GM21528 (cell line): Measurements from ENCODE around the gene CUL3.
"Not testable (repeated sequence)": the region's sequence is repeated elsewhere in the genome, so short reads cannot be mapped to it uniquely, and the experiment has no call there.

Experiments
- ATAC-seq: cut with Tn5 transposase; IDR thresholded peaks from one replicate; pipeline ENCODE4 v1.9.1; 2021; ENCODE audit warnings: mild to moderate bottlenecking, moderate library complexity; ENCODE audit not compliant: unreplicated experiment, low FRiP score

The CUL3 gene

GRCh38 chr2:224546926-224547325, 38.2 kb downstream of the CUL3 start:
- no peak for ATAC-seq

DNA sequence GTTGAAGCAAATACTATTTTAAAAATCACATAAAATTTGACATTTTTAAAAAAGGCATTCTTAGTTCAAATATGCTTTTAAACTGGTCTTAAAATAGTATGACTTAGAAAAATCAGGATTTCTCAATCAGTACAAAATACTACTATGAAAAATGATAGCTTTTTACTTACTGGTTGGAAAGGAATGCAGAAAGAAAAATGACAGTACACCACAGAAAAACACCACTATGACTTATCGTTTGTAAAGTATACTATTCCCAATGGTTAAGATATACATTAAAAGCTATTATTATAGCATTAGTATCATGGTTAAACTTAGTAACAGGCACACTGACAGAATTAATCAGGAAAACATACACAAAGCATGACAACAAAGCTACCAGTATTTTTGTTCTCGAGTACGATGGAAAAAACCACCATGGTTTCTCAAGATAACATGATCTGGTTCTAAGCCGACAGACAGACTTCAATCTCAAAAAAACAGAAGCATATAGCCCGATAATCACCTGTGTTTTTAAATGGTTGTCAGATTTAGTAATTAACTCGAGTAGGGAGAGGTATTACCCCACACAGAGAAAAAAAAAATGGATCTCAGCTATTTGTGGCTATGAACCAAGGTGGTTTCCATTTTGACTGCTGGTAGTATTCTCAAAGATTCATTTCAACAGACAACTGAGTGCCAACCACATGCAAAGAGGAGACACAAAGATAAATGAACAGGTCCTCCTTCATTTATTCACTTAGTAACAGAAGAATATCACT, 39.1 kb downstream of the CUL3 start:
- ATAC-seq = no peak

DNA sequence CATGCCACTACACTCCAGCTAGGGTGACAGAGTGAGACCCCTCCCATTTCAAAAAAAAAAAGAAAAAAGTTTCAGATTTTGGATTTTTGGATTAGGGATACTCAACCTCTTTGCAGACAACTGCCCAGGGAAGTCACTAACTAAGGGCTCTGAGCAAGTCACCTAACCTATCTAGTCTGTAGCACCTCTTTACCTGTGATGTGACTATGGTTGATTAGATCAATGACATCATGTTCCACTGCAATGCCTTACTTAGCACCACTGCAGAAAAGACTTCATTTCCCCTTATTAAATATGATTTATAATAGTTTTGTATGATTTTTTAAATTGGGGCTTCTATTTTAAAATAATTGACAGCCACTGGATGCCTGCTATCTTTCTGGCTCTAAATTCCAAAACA, 41.2 kb downstream of the CUL3 start:
- no peak for ATAC-seq

GRCh38 chr2:224538561-224539138, 46.5 kb downstream of the CUL3 start:
- ATAC-seq = no peak

DNA sequence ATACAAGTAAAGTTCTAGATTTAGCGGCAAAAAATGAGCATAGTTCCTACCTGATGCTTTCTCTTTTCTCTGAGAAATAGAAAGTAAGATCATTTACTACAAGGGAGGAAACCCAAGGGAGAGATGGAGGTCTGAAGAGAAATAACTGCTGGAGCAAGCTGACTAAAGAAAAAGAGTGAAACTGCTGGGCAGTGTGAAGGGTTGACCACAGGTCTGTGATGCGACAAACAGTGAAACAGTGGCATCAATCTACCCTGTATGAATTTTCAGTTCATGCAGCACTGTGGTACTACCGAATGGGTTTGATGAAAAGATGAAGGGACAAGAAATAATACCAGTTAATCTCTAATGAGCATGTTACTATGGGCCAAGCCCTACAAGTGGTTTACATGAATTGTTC, 52.2 kb downstream of the CUL3 start:
- ATAC-seq = peak; percentile 61

- no peak for ATAC-seq
Measured at GRCh38 chr2:224532441-224532840, 52.7 kb downstream of the CUL3 start.

DNA sequence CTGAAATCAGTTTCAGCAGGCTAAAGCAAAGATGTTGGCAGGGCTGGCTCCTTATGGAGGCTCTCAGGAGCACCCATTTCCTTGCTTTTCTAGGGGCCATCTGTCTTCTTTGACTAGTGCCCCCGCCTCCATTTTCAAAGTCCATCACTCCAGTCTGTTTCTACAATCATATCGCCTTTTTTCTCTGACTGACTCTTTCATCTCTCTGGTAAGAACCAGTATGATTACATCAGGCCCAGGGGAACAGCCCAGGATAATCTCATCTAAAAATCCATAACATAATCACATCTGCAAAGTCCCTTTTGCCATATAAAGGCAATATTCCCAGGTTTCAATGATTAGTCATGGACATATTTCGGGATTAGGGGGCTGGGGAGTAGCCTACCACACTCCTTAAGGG, 57.0 kb downstream of the CUL3 start:
- ATAC-seq = no peak

DNA sequence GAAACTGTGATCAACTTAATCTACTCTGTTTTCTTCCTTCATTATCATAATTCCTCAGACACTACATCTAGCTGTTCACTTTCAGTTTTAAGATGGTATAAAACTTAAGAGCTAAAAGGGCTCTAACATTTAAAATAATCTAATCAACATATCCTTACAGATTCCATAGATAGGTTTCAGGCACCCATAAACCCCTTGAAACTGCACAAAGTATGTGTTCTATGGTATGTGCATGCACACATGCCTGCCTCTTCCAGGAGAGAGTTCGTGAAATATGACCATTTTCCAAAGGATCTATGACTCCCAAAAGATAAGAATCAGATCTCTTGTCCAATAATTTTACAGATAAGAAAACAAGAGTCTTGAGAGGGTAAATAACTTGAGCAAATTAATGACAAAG, 59.4 kb downstream of the CUL3 start:
- ATAC-seq = no peak

DNA sequence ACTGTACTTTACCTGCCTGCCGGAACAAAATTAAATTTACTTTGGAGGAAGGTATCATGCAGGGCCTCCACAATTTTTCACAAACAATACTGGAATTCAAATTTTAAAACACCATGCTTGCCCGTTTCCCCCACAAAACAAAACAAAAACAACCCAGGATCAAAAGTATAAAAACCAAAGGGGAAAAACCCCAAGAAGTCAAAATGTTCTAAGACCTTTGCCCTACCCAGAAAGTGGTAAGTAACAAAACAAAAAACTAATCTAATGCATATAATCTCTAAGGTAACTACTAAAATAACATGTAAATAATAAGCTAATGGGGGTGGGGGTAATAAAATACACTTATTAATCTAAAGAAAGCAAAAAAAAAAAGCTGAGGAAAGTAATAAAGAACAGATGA, 60.5 kb downstream of the CUL3 start:
- no peak for ATAC-seq

DNA sequence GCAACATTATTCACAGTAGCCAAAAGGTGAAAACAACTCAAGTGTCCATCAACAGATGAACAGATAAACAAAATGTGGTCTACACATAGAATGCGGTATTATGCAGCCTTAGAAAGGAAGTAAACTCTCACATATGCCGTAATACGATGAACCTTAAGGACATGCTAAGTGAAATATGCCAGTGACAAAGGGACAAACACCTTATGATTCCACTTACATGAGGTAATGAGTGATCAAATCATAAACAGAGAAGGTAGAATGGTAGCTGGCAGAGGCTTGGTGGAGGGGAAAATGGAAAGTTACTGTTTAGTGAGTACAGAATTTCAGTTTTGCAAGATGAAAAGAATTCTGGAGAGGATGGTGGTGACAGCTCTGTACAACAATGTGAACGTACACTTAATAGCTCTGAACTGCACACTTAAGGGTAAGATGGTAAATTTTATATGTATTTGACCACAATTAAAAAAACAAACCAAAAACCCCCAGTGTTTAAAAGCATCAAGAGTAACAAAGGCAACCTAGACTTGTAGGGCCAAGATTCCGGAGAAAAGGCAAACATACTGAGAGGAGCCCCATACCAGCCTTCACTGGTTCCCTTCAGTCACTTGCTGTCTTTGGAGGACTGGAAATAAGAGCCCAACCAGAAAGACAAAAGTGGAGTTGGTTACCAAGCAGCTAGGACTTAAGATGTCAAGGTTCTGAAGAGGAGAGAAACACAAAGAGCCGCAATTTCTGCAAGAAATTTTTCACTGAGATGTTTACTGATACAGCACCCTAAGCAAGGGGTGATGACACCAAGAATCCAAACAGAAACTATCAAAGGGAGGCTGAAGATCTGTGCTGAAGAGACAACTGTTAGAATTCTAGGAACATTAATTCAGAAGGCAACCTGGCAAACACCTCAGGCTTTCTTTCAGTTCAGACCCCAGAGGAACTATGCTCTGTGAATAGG, 61.3 kb downstream of the CUL3 start:
- peak; percentile 19 for ATAC-seq

GRCh38 chr2:224522483-224522882, 62.7 kb downstream of the CUL3 start:
- not testable (repeated sequence) for ATAC-seq

GRCh38 chr2:224520064-224520463, 65.1 kb downstream of the CUL3 start:
- peak; percentile 81 for ATAC-seq

- ATAC-seq = no peak
Measured at GRCh38 chr2:224518806-224519580, 66.2 kb downstream of the CUL3 start.

DNA sequence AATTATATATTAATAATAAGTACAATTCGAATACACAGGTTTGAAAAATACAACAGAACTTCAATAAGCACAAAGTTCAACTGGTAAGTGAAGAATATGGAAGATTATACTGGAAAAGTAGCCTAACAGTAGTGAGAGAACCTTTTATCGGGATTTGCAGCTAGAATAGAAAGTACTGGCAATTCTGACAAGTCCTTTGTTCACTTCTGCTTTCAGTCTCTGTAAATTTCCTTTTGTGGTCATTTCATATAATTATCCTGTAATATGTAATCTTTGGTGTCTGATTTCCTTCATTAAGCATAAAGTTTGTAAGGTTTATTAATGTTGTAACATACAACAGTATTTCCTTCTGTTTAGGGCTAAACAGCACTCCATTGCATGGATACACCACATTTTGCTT, 67.2 kb downstream of the CUL3 start:
- no peak for ATAC-seq

GRCh38 chr2:224516393-224516792, 68.8 kb downstream of the CUL3 start:
- ATAC-seq = not testable (repeated sequence)

- ATAC-seq = no peak
Measured at GRCh38 chr2:224513991-224514390, 71.2 kb downstream of the CUL3 start.

- ATAC-seq = no peak
Measured at GRCh38 chr2:224507789-224508188, 77.4 kb downstream of the CUL3 start.

GRCh38 chr2:224506494-224506893, 78.7 kb downstream of the CUL3 start:
- no peak for ATAC-seq

DNA sequence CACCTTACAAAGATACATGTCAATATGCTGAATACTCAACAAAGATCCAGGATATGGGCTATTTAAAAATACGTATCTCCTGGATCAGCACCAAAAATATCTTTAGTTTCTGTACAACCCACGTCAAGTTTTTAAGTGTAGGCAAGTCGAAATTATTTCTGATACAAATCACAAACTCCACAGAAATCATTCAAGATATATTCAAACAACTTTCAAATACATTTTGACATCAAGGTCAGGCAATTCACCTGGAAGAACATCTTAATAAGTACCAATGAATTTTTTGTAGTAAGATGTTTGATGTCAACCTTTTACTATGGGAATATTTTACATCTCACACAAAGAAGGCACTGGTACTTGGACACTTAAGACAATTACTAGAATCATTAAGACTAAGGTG, 86.2 kb downstream of the CUL3 start:
- no peak for ATAC-seq

GRCh38 chr2:224492531-224492930, 92.6 kb downstream of the CUL3 start:
- ATAC-seq = no peak
